Natural killer cell (primary cell): ENCODE results near the gene KRT2. TPM values are rescaled to one million over a fixed set of nuclear protein-coding genes. Genes with fewer than 3 reads are reported as not detected.
"Not testable (repeated sequence)": the region's sequence is repeated elsewhere in the genome, so short reads cannot be mapped to it uniquely, and the experiment has no call there.

Experiments used
- ATAC-seq, 3 donors: fragments of 150-1000 bp in 2 of 3; fragments of 200-7000 bp in 1 of 3; cut with Tn5 transposase; 1 replicate in 1 of 3; 2 replicates in 2 of 3; pipeline ENCODE4 v1.10.0; 2021; ENCODE audit warnings: mild to moderate bottlenecking in 2 of 3, moderate library complexity in 2 of 3
- DNase-seq, 2 donors: peaks; one replicate each; pipeline versions ENCODE4 v3.0.0 to v3.0.0-alpha.2; 2013 to 2021; ENCODE audit warnings: mixed read lengths in 1 of 2
- H3K27ac ChIP-seq: one replicate; pipeline ENCODE4 v1.5.1; 2013; ENCODE audit warnings: mild to moderate bottlenecking, low read length
- H3K27me3 ChIP-seq: one replicate; pipeline ENCODE4 v1.6.1; 2013; ENCODE audit warnings: low read length; ENCODE audit not compliant: control insufficient read depth, insufficient read depth
- H3K36me3 ChIP-seq: one replicate; pipeline ENCODE4 v1.6.1; 2013; ENCODE audit warnings: low read length; ENCODE audit not compliant: control insufficient read depth, insufficient read depth
- H3K4me1 ChIP-seq: one replicate; pipeline ENCODE4 v1.6.1; 2013; ENCODE audit warnings: low read length; ENCODE audit not compliant: control insufficient read depth, insufficient read depth
- H3K4me3 ChIP-seq: one replicate; pipeline ENCODE4 v1.5.1; 2013; ENCODE audit warnings: low read length
- H3K9me3 ChIP-seq: one replicate; pipeline ENCODE4 v1.6.1; 2013; ENCODE audit warnings: low read length; ENCODE audit not compliant: control insufficient read depth, insufficient read depth
- H3K27ac Mint-ChIP-seq, 2 donors: one replicate each; pipeline ENCODE4 v1.8.0; 2022; ENCODE audit warnings: mild to moderate bottlenecking in 2 of 2, mixed read lengths in 2 of 2, moderate library complexity in 1 of 2
- H3K27me3 Mint-ChIP-seq, 2 donors: one replicate each; pipeline ENCODE4 v1.8.0; 2022; ENCODE audit warnings: low read depth in 2 of 2, mixed read lengths in 2 of 2
- H3K36me3 Mint-ChIP-seq: one replicate; pipeline ENCODE4 v1.8.0; 2022; ENCODE audit warnings: mixed read lengths
- H3K4me1 Mint-ChIP-seq, 2 donors: one replicate each; pipeline ENCODE4 v1.8.0; 2022; ENCODE audit warnings: mixed read lengths in 2 of 2
- H3K4me3 Mint-ChIP-seq: one replicate; pipeline ENCODE4 v1.8.0; 2022; ENCODE audit warnings: mild to moderate bottlenecking, moderate library complexity, mixed read lengths
- H3K9me3 Mint-ChIP-seq, 2 donors: one replicate each; pipeline ENCODE4 v1.8.0; 2022; ENCODE audit warnings: mixed read lengths in 2 of 2
- CTCF ChIP-seq: fragments of 200-600 bp; IDR thresholded peaks from one replicate; pipeline ENCODE4 v1.8.0; 2022; ENCODE audit warnings: antibody characterized with exemption
- WGBS: methylation state at CpG from one replicate; pipeline ENCODE4 v1.1.7; 2013; ENCODE audit warnings: missing lambda C conversion rate; ENCODE audit not compliant: insufficient coverage; 5-methylcytosine and 5-hydroxymethylcytosine counted together
- intact Hi-C: fragments of 100-400 bp; cut with micrococcal nuclease; formaldehyde crosslinking; loops from one replicate; pipeline ENCODE4 v1.14.2; 2022
- total RNA-seq, 4 donors: library from RNA; stranded (reverse); fragments of 120-200 nt in 1 of 4; gene quantifications; one replicate each; pipeline versions ENCODE4 v1.2.3 to v1.2.4, GENCODE V29; 2013 to 2022

Gene KRT2
- total RNA-seq, 3 donors from 2014 or later (not counting 1 experiment from before 2014, with no cell fraction given), result 0.63 to 1.4 (median 0.66) TPM

GRCh38 chr12:52673217-52673616 lies 21.2 kb upstream of the KRT2 start:
- DNase-seq (no peak), ATAC-seq (no peak)
- Mint-ChIP-seq H3K4me3 (no peak overlapping the region), H3K4me1 (peaks cover 7 to 12% of the 10 kb centered on the region in 2 donors), H3K9me3 (no peaks in the 10 kb centered on the region), H3K36me3 (no peaks in the 10 kb centered on the region), H3K27me3 (peaks cover 17 to 19% of the 10 kb centered on the region in 2 donors), H3K27ac (no peak overlapping the region)
- Histone ChIP-seq H3K27ac (no peak overlapping the region), H3K27me3 (peaks cover 2% of the 10 kb centered on the region), H3K4me3 (no peak overlapping the region), H3K4me1 (no peaks in the 10 kb centered on the region), H3K36me3 (no peaks in the 10 kb centered on the region), H3K9me3 (no peaks in the 10 kb centered on the region)
- TF ChIP-seq CTCF, result no peak
- intact Hi-C loops, result no loop called here
- WGBS, result 93% methylated on average over 5 of the region's 5 CpGs

GRCh38 chr12:52672321-52672933 lies 20.4 kb upstream of the KRT2 start:
- WGBS, result 67% methylated on average over 1 of the region's 2 CpGs
- intact Hi-C loops, result no loop called here
- Histone ChIP-seq H3K27ac (no peak overlapping the region), H3K4me3 (no peak overlapping the region), H3K36me3 (no peaks in the 10 kb centered on the region), H3K27me3 (no peaks in the 10 kb centered on the region), H3K9me3 (no peaks in the 10 kb centered on the region), H3K4me1 (no peaks in the 10 kb centered on the region)
- no peak overlapping the region for H3K27ac Mint-ChIP-seq
- H3K4me1 Mint-ChIP-seq, result peaks cover 7 to 12% of the 10 kb centered on the region in 2 donors
- TF ChIP-seq CTCF, result no peak
- peaks cover 14 to 15% of the 10 kb centered on the region in 2 donors for H3K27me3 Mint-ChIP-seq
- no peaks in the 10 kb centered on the region for H3K36me3 Mint-ChIP-seq
- ATAC-seq, result peak in 2 of 3 donors; percentile 45 to 60
- H3K9me3 Mint-ChIP-seq, result no peaks in the 10 kb centered on the region
- H3K4me3 Mint-ChIP-seq, result no peak overlapping the region
- DNase-seq, result no peak

GRCh38 chr12:52670961-52671360 lies 18.9 kb upstream of the KRT2 start:
- Mint-ChIP-seq H3K4me1 (peaks cover 7 to 16% of the 10 kb centered on the region in 2 donors), H3K27ac (no peak overlapping the region), H3K36me3 (no peaks in the 10 kb centered on the region), H3K4me3 (no peak overlapping the region), H3K9me3 (no peaks in the 10 kb centered on the region), H3K27me3 (peaks cover under 1 to 9% of the 10 kb centered on the region in 2 donors)
- H3K4me3 ChIP-seq, result no peak overlapping the region
- no peaks in the 10 kb centered on the region for H3K4me1 ChIP-seq
- H3K27ac ChIP-seq, result no peak overlapping the region
- WGBS, result 91% methylated on average over 3 of the region's 3 CpGs
- DNase-seq (no peak), ATAC-seq (no peak)
- no peaks in the 10 kb centered on the region for H3K36me3 ChIP-seq
- no peaks in the 10 kb centered on the region for H3K27me3 ChIP-seq
- no peak for TF ChIP-seq CTCF
- intact Hi-C loops, result no loop called here
- H3K9me3 ChIP-seq, result no peaks in the 10 kb centered on the region

GRCh38 chr12:52670506-52670905 lies 18.5 kb upstream of the KRT2 start:
- H3K27ac ChIP-seq, result no peak overlapping the region
- H3K4me1 ChIP-seq, result no peaks in the 10 kb centered on the region
- intact Hi-C loops, result no loop called here
- no peak overlapping the region for H3K4me3 Mint-ChIP-seq
- H3K27ac Mint-ChIP-seq, result no peak overlapping the region
- H3K27me3 Mint-ChIP-seq, result peaks cover 0 to 6% of the 10 kb centered on the region in 2 donors
- H3K36me3 ChIP-seq, result no peaks in the 10 kb centered on the region
- no peaks in the 10 kb centered on the region for H3K9me3 ChIP-seq
- no peaks in the 10 kb centered on the region for H3K9me3 Mint-ChIP-seq
- ATAC-seq (no peak), DNase-seq (no peak)
- H3K27me3 ChIP-seq, result no peaks in the 10 kb centered on the region
- TF ChIP-seq CTCF, result no peak
- H3K36me3 Mint-ChIP-seq, result no peaks in the 10 kb centered on the region
- 93% methylated on average over 4 of the region's 4 CpGs for WGBS
- H3K4me3 ChIP-seq, result no peak overlapping the region
- peaks cover 7 to 16% of the 10 kb centered on the region in 2 donors for H3K4me1 Mint-ChIP-seq

- H3K27me3 ChIP-seq, intact Hi-C loops, DNase-seq, H3K36me3 ChIP-seq, H3K9me3 Mint-ChIP-seq, H3K36me3 Mint-ChIP-seq, H3K27ac ChIP-seq, H3K9me3 ChIP-seq, H3K27me3 Mint-ChIP-seq, H3K4me3 ChIP-seq, H3K4me3 Mint-ChIP-seq, H3K4me1 ChIP-seq: not testable (repeated sequence)
- WGBS, result 89% methylated on average over 3 of the region's 3 CpGs
- Mint-ChIP-seq H3K27ac (peak overlapping the region in 1 of 2 donors; percentile 6), H3K4me1 (peaks cover 7 to 16% of the 10 kb centered on the region in 2 donors)
- peak in 1 of 3 donors; percentile 12 for ATAC-seq
Observed at GRCh38 chr12:52669941-52670340, 17.9 kb upstream of the KRT2 start.
